Measurements from ENCODE around the gene TRAPPC5.

GRCh38 chr19:7680606-7681339 lies at the start of gene TRAPPC5:
- TF ChIP-seq POLR2A (IDR thresholded peaks at IDR 0.05; ENCODE audit: extremely low read depth, insufficient read length) (peak; percentile 65), CTCF (IDR thresholded peaks at IDR 0.05; ENCODE audit: low read depth, low read length) (peak; percentile 39), MAX (IDR thresholded peaks at IDR 0.05; ENCODE audit: low read depth, low read length) (peak; percentile 83)
